Keratinocyte (primary cell): Measurements from ENCODE around the gene FNDC3B. TPM values are rescaled to one million over a fixed set of nuclear protein-coding genes. Genes with fewer than 3 reads are reported as not detected.

ENCODE experiments used
- DNase-seq: peaks from one replicate; pipeline ENCODE4 v3.0.0-alpha.2; 2011; ENCODE audit warnings: low read depth, missing footprints, low spot score
- FAIRE-seq: peaks from 2 replicates; lab custom pipeline; 2011; peaks lifted over from hg19 to GRCh38; lab: Jason Lieb, UNC
- H2AFZ ChIP-seq: 2 replicates; pipeline ENCODE4 v1.6.0; 2012; ENCODE audit warnings: low read length, control low read depth, inconsistent platforms; ENCODE audit not compliant: control insufficient read depth
- H3K27ac ChIP-seq: 2 replicates; pipeline ENCODE4 v1.5.1; 2011; ENCODE audit warnings: low read length; ENCODE audit not compliant: control insufficient read depth, insufficient read depth
- H3K27me3 ChIP-seq: 3 replicates; pipeline ENCODE4 v1.6.0; 2011; ENCODE audit warnings: low read length; ENCODE audit not compliant: control insufficient read depth, insufficient read depth; ENCODE audit errors: extremely low read depth
- H3K36me3 ChIP-seq, 2 experiments: 2 replicates in 1 of 2; 3 replicates in 1 of 2; pipeline ENCODE4 v1.5.1; 2011; ENCODE audit warnings: low read length in 2 of 2, mild to moderate bottlenecking in 1 of 2; ENCODE audit not compliant: control insufficient read depth in 2 of 2, insufficient read depth in 2 of 2; ENCODE audit errors: extremely low read depth in 1 of 2
- H3K4me1 ChIP-seq: 3 replicates; pipeline ENCODE4 v1.5.1; 2011; ENCODE audit warnings: low read length; ENCODE audit not compliant: control insufficient read depth, insufficient read depth; ENCODE audit errors: extremely low read depth
- H3K4me2 ChIP-seq: 3 replicates; pipeline ENCODE4 v1.6.0; 2011; ENCODE audit warnings: low read depth, low read length; ENCODE audit not compliant: control insufficient read depth, insufficient read depth; ENCODE audit errors: extremely low read depth
- H3K4me3 ChIP-seq, 3 experiments: fragments of 200-600 bp in 1 of 3; sonication (generic) in 1 of 3; 2 replicates in 2 of 3; 3 replicates in 1 of 3; pipeline ENCODE4 v1.5.1; 2011 to 2016; ENCODE audit warnings: low read length in 3 of 3, mild to moderate bottlenecking in 3 of 3, control low read depth in 2 of 3, inconsistent platforms in 1 of 3, low read depth in 1 of 3, mixed read lengths in 1 of 3, mixed run types in 1 of 3, moderate library complexity in 1 of 3; ENCODE audit not compliant: control insufficient read depth in 2 of 3, insufficient read depth in 2 of 3; ENCODE audit errors: extremely low read depth in 1 of 3
- H3K79me2 ChIP-seq: 2 replicates; pipeline ENCODE4 v1.6.0; 2012; ENCODE audit warnings: low read length; ENCODE audit not compliant: control insufficient read depth, insufficient read depth
- H3K9ac ChIP-seq: 3 replicates; pipeline ENCODE4 v1.6.0; 2011; ENCODE audit warnings: low read length; ENCODE audit not compliant: control insufficient read depth, insufficient read depth; ENCODE audit errors: extremely low read depth
- H3K9me1 ChIP-seq: 3 replicates; pipeline ENCODE4 v1.6.0; 2011; ENCODE audit warnings: low read length; ENCODE audit not compliant: control insufficient read depth, insufficient read depth; ENCODE audit errors: extremely low read depth
- H3K9me3 ChIP-seq: 2 replicates; pipeline ENCODE4 v1.5.1; 2012; ENCODE audit warnings: low read depth, low read length; ENCODE audit not compliant: control insufficient read depth
- H4K20me1 ChIP-seq: 3 replicates; pipeline ENCODE4 v1.6.0; 2011; ENCODE audit warnings: low read length; ENCODE audit not compliant: control insufficient read depth, insufficient read depth; ENCODE audit errors: extremely low read depth
- CTCF ChIP-seq, 3 experiments: IDR thresholded peaks in 1 of 3; conservative IDR thresholded peaks in 1 of 3; optimal IDR thresholded peaks in 1 of 3; 2 replicates in 2 of 3; 3 replicates in 1 of 3; pipeline versions ENCODE3 to v1.5.1; 2011; ENCODE audit warnings: low read length in 3 of 3, mild to moderate bottlenecking in 3 of 3, moderate library complexity in 2 of 3, control low read depth in 1 of 3, inconsistent platforms in 1 of 3; ENCODE audit not compliant: insufficient read depth in 2 of 3; ENCODE audit errors: extremely low read depth in 1 of 3
- EZH2 ChIP-seq: IDR thresholded peaks from one replicate; pipeline ENCODE4 v1.6.1; 2012; ENCODE audit warnings: inconsistent platforms, mild to moderate bottlenecking, low read length, moderate library complexity
- dilution Hi-C: fragments of 300-500 bp; cut with MboI; formaldehyde crosslinking; loops from one replicate; pipeline ENCODE4 v1.7.0; 2020; ENCODE audit warnings: low sequenced_read_pairs; ENCODE audit not compliant: extremely low pct_ligation_motif_present
- polyA plus RNA-seq, 5 experiments: library from polyadenylated mRNA; depleted of rRNA in 3 of 5; stranded (reverse) in 3 of 5; stranded (forward) in 1 of 5; unstranded in 1 of 5; fragments of >200 nt; gene quantifications; 1 replicate in 1 of 5; 2 replicates in 3 of 5; 3 replicates in 1 of 5; pipeline versions ENCODE4 v1.2.1 to v1.2.3, GENCODE V29; 2011 to 2012; ENCODE audit warnings: missing spikeins in 2 of 5, low read depth in 1 of 5, low replicate concordance in 1 of 5

The FNDC3B gene
- polyA plus RNA-seq, 1 donor (not counting 4 experiments of a cell fraction or from before 2014, with no cell fraction given) = 31.4 TPM

DNA sequence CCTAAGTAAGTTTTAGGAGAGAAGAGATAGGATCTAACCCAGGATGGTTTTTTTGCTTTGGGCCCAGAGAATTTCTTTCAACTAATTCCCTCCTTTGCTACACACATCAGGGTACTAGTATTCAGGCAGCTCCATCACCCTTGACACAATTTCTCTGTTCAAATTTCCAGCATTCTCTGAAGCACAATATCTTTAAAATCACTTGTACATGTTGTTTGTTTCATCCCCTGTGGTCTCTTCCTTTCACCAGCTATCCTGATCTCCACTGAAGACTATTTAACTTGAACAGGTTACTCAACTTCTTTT is 32.4 kb upstream of the FNDC3B start:
- dilution Hi-C loops = no loop called here
- H4K20me1 ChIP-seq = no peaks in the 10 kb centered on the region
- no peaks in the 10 kb centered on the region for H3K79me2 ChIP-seq
- H3K4me1 ChIP-seq = no peaks in the 10 kb centered on the region
- H3K9ac ChIP-seq = no peak overlapping the region
- H3K27me3 ChIP-seq = no peaks in the 10 kb centered on the region
- DNase-seq (no peak), FAIRE-seq (no peak)
- no peak overlapping the region for H3K27ac ChIP-seq
- H2AFZ ChIP-seq = no peak overlapping the region
- H3K36me3 ChIP-seq = no peaks in the 10 kb centered on the region
- no peaks in the 10 kb centered on the region for H3K9me1 ChIP-seq
- H3K9me3 ChIP-seq = no peaks in the 10 kb centered on the region
- no peak overlapping the region for H3K4me3 ChIP-seq
- TF ChIP-seq EZH2 (no peak), CTCF (optimal IDR thresholded peaks at IDR 0.05 in 1 of 3, IDR thresholded peaks at IDR 0.05 in 1 of 3, conservative IDR thresholded peaks at IDR 0.05 in 1 of 3; ENCODE audit: extremely low read depth in 1 of 3, insufficient read depth in 2 of 3, low read length in 3 of 3) (no peak)
- H3K4me2 ChIP-seq = no peak overlapping the region

- Histone ChIP-seq H3K4me1 (no peaks in the 10 kb centered on the region), H3K27me3 (no peaks in the 10 kb centered on the region), H3K79me2 (no peaks in the 10 kb centered on the region), H3K36me3 (no peaks in the 10 kb centered on the region), H3K9me1 (no peaks in the 10 kb centered on the region), H3K27ac (no peak overlapping the region), H2AFZ (no peak overlapping the region), H3K4me3 (no peak overlapping the region), H3K4me2 (no peak overlapping the region), H4K20me1 (no peaks in the 10 kb centered on the region), H3K9me3 (no peaks in the 10 kb centered on the region), H3K9ac (no peak overlapping the region)
- dilution Hi-C loops = no loop called here
- no peak for TF ChIP-seq CTCF (optimal IDR thresholded peaks at IDR 0.05 in 1 of 3, IDR thresholded peaks at IDR 0.05 in 1 of 3, conservative IDR thresholded peaks at IDR 0.05 in 1 of 3; ENCODE audit: extremely low read depth in 1 of 3, insufficient read depth in 2 of 3, low read length in 3 of 3)
- no peak for TF ChIP-seq EZH2
- FAIRE-seq (peak; percentile 46), DNase-seq (no peak)
These were observed 29.6 kb upstream of the FNDC3B start for GRCh38 chr3:172009803-172010202.
